Mesothelial cell of epicardium (in vitro differentiated cells): Measurements from ENCODE around the gene LAG3. TPM values are rescaled to one million over a fixed set of nuclear protein-coding genes. Genes with fewer than 3 reads are reported as not detected.

Source experiments
- DNase-seq, 2 experiments: peaks; one replicate each; pipeline ENCODE4 v3.0.0; 2021; ENCODE audit warnings: low spot score in 2 of 2; ENCODE audit not compliant: unreplicated experiment in 2 of 2
- H3K27ac Mint-ChIP-seq: 2 replicates; pipeline ENCODE4 v1.8.0; 2021; ENCODE audit warnings: mixed read lengths
- H3K27me3 Mint-ChIP-seq: 2 replicates; pipeline ENCODE4 v1.8.0; 2021; ENCODE audit warnings: low read depth, mixed read lengths
- H3K36me3 Mint-ChIP-seq: 2 replicates; pipeline ENCODE4 v1.8.0; 2021; ENCODE audit warnings: mixed read lengths
- H3K4me1 Mint-ChIP-seq: 2 replicates; pipeline ENCODE4 v1.8.0; 2021; ENCODE audit warnings: mixed read lengths
- H3K4me3 Mint-ChIP-seq: 2 replicates; pipeline ENCODE4 v1.8.0; 2021; ENCODE audit warnings: mild to moderate bottlenecking, moderate library complexity, mixed read lengths
- H3K9me3 Mint-ChIP-seq: 2 replicates; pipeline ENCODE4 v1.8.0; 2021; ENCODE audit warnings: mixed read lengths
- CTCF ChIP-seq: fragments of 200-600 bp; sonication (generic); IDR thresholded peaks from one replicate; pipeline ENCODE4 v1.5.0; 2021; ENCODE audit warnings: antibody characterized with exemption; ENCODE audit not compliant: unreplicated experiment
- total RNA-seq: library from RNA; stranded (reverse); gene quantifications from 3 replicates; pipeline ENCODE4 v1.2.1, GENCODE V29; 2021

Gene LAG3
- total RNA-seq, 1 donor from 2014 or later: 3.8 TPM

DNA sequence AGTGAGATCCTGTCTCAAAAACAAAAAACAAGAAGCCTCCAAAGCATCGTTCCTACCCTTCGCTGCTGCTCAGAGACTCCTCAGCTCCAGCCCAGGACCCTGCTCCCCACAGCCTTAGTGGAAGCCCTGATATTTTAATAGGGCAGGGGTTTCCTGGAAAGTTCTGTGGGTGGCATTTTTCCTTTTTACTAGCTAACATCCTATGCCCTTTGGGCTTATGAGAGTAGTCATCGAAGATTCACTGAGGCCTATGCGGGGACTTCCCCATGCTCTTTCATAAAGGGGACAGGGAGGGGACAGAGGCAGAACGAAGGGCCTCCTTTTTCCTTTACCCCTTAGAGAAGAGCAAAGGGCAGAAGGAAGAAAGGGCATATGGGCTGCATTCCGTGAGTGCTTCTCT lies 8.3 kb downstream of the LAG3 start:
- H3K9me3 Mint-ChIP-seq: no peaks in the 10 kb centered on the region
- peaks cover 3% of the 10 kb centered on the region for H3K36me3 Mint-ChIP-seq
- TF ChIP-seq CTCF: no peak
- H3K27me3 Mint-ChIP-seq: peaks cover 28% of the 10 kb centered on the region
- no peak overlapping the region for H3K4me3 Mint-ChIP-seq
- H3K27ac Mint-ChIP-seq: no peak overlapping the region
- H3K4me1 Mint-ChIP-seq: peaks cover 13% of the 10 kb centered on the region
- DNase-seq: no peak

DNA sequence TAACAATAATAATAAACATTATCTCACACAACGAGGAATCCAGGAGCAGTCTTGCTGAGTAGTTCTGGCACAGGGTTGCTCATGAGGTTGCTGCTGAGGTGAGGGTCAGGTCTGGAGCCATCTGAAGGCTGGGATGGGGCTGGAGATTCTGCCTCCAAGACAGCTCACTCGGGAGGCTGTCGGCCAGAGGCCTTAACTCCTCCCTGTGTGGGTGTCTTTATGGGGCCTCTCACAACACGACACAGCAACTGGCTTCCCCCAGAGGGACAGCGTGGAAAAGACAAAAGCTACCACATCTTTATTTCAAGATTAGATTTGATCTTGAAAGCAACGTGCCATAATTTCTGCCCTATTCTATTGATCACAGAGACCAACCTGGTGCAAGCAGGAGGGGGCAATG lies 9.8 kb downstream of the LAG3 start:
- no peaks in the 10 kb centered on the region for H3K36me3 Mint-ChIP-seq
- no peak overlapping the region for H3K27ac Mint-ChIP-seq
- DNase-seq: no peak
- no peak for TF ChIP-seq CTCF
- H3K27me3 Mint-ChIP-seq: peaks cover 17% of the 10 kb centered on the region
- H3K4me1 Mint-ChIP-seq: peaks cover 21% of the 10 kb centered on the region
- H3K9me3 Mint-ChIP-seq: no peaks in the 10 kb centered on the region
- no peak overlapping the region for H3K4me3 Mint-ChIP-seq

- no peak for DNase-seq
- Mint-ChIP-seq H3K27ac (no peak overlapping the region), H3K4me3 (no peak overlapping the region), H3K9me3 (no peaks in the 10 kb centered on the region), H3K4me1 (peaks cover 20% of the 10 kb centered on the region), H3K36me3 (no peaks in the 10 kb centered on the region), H3K27me3 (peaks cover 9% of the 10 kb centered on the region)
- TF ChIP-seq CTCF: no peak
Observed at GRCh38 chr12:6782850-6783566, 10.7 kb downstream of the LAG3 start.

DNA sequence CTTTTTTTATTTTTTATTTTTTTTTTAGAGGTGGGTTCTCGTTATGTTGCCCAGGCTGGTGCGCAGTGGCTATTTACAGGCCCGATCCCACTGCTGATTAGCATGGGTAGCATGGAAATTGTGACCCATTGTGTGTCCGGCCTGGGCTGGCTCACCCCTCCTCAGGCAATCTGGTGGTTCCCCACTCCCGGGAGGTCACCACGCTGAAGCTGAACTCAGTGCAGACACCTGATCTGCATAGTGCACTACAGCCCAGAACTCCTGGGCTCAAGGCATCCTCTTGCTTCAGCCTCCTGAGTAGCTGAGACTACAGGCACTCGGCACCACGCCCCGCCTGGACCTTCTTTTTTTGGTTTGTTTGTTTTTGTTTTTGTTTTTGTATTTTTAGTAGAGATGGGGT lies 11.5 kb downstream of the LAG3 start:
- peaks cover 12% of the 10 kb centered on the region for H3K4me1 Mint-ChIP-seq
- H3K27me3 Mint-ChIP-seq: peaks cover under 1% of the 10 kb centered on the region
- H3K27ac Mint-ChIP-seq: no peak overlapping the region
- no peaks in the 10 kb centered on the region for H3K36me3 Mint-ChIP-seq
- no peak for TF ChIP-seq CTCF
- DNase-seq: no peak
- no peaks in the 10 kb centered on the region for H3K9me3 Mint-ChIP-seq
- H3K4me3 Mint-ChIP-seq: no peak overlapping the region

DNA sequence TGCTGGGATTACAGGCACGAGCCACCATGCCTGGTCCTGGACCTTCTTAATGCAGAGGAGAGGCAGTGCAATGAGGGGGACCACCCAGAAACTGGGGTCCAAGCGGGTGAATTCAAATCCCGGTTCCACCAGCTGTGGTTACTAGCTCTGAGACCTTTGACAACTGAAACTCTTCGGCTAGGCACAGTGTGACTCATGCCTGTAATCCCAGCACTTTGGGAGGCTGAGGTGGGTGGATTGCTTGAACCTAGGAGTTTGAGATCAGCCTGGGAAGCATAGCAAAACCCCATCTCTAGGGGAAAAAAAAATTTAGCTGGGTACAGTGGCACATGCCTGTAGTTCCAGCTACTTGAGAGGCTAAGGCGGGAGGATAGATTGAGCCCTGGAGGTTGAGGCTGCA lies 12.0 kb downstream of the LAG3 start:
- H3K4me3 Mint-ChIP-seq: no peak overlapping the region
- no peaks in the 10 kb centered on the region for H3K36me3 Mint-ChIP-seq
- H3K9me3 Mint-ChIP-seq: no peaks in the 10 kb centered on the region
- H3K4me1 Mint-ChIP-seq: peaks cover 11% of the 10 kb centered on the region
- TF ChIP-seq CTCF: no peak
- DNase-seq: no peak
- no peak overlapping the region for H3K27ac Mint-ChIP-seq
- no peaks in the 10 kb centered on the region for H3K27me3 Mint-ChIP-seq

DNA sequence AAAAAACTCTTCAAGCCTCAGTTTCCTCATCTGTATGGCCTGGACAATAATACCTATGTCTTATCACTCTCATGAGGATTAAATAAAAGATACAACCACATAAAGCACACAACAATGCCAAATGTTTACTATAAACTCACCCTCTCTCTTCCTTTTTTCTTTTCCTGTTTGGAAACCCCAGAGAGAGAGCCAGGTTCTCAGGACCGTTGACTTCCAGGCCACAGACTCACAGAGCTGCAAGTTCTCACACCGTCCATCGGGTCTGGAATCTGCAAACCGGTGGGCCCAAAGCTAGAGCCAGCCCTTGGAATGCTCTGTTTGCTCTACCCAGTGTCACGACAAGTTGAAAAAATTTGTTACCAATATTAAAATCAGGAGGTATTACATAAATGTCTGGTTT lies 12.4 kb downstream of the LAG3 start:
- Mint-ChIP-seq H3K27ac (no peak overlapping the region), H3K4me1 (peaks cover 15% of the 10 kb centered on the region), H3K27me3 (no peaks in the 10 kb centered on the region), H3K9me3 (no peaks in the 10 kb centered on the region), H3K36me3 (no peaks in the 10 kb centered on the region), H3K4me3 (no peak overlapping the region)
- no peak for TF ChIP-seq CTCF
- DNase-seq: no peak
